ENCODE results near the gene NCAPD2. TPM values are rescaled to one million over a fixed set of nuclear protein-coding genes. Genes with fewer than 3 reads are reported as not detected.

NCAPD2 gene
- total and polyA plus RNA-seq, 12 donors = 6.6 to 33.9 (median 20.9) TPM

DNA sequence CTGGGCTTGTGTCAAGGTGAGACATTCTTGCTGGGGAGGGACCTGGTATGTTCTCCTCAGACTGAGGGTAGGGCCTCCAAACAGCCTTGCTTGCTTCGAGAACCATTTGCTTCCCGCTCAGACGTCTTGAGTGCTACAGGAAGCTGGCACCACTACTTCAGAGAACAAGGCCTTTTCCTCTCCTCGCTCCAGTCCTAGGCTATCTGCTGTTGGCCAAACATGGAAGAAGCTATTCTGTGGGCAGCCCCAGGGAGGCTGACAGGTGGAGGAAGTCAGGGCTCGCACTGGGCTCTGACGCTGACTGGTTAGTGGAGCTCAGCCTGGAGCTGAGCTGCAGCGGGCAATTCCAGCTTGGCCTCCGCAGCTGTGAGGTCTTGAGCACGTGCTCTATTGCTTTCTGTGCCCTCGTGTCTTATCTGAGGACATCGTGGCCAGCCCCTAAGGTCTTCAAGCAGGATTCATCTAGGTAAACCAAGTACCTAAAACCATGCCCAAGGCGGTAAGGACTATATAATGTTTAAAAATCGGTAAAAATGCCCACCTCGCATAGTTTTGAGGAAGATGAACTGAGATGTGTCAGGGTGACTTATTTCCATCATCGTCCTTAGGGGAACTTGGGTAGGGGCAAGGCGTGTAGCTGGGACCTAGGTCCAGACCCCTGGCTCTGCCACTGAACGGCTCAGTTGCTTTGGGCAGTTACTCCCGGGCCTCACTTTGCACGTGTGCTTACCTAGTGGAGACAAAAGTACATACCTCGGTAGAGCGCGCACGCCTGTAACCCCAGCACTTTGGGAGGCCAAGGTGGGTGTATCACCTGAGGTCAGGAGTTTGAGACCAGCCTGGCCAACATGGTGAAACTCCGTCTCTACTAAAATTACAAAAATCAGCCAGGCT, 44.8 kb downstream of the NCAPD2 start:
- H3K36me3 ChIP-seq (replicated peaks in 1 of 2) = peaks cover 0 to 36% of the 10 kb centered on the region in 2 donors
- H3K9me3 ChIP-seq (replicated peaks in 1 of 3) = no peaks in the 10 kb centered on the region
- intact Hi-C loops (cut with DNase I) = loop anchor here (10.0 kb wide), 2 partner anchors 114 to 204 kb away; no protein-coding TSS in a partner anchor
- peak overlapping the region in 3 of 5 donors; percentile 17 to 99 (median 97) for H3K27ac ChIP-seq
- no peak overlapping the region for H3K4me3 ChIP-seq
- TF ChIP-seq, protein P1, sequence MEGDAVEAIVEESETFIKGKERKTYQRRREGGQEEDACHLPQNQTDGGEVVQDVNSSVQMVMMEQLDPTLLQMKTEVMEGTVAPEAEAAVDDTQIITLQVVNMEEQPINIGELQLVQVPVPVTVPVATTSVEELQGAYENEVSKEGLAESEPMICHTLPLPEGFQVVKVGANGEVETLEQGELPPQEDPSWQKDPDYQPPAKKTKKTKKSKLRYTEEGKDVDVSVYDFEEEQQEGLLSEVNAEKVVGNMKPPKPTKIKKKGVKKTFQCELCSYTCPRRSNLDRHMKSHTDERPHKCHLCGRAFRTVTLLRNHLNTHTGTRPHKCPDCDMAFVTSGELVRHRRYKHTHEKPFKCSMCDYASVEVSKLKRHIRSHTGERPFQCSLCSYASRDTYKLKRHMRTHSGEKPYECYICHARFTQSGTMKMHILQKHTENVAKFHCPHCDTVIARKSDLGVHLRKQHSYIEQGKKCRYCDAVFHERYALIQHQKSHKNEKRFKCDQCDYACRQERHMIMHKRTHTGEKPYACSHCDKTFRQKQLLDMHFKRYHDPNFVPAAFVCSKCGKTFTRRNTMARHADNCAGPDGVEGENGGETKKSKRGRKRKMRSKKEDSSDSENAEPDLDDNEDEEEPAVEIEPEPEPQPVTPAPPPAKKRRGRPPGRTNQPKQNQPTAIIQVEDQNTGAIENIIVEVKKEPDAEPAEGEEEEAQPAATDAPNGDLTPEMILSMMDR (IDR thresholded peaks at IDR 0.05) = no peak
- TF ChIP-seq POLR2A (IDR thresholded peaks at IDR 0.05) = peak in 1 of 2 donors; percentile 5
- H3K4me1 ChIP-seq (replicated peaks in 1 of 2) = peaks cover 36 to 53% of the 10 kb centered on the region in 2 donors
- peak in 1 of 7 donors; percentile 58 for DNase-seq
- no peaks in the 10 kb centered on the region for H3K27me3 ChIP-seq
- 56 to 73% (median 69%) methylated on average over 13 to 24 of the region's 24 CpGs for WGBS, 4 donors

DNA sequence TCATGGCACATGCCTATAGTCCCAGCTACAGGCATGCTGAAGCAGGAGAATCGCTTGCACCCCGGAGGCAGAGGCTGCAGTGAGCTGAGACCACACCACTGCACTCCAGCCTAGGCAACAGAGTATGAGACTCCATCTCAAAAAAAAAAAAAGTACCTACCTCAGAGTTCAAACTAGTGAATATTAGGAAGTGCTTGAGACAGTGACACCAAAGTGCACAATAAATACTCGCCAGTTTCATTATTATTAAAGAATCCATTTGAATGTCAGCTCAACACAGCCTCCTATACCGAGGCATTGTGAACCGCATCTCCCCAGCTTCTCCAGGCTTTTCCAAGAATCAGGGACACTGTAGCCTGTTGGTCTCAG, 45.4 kb downstream of the NCAPD2 start:
- no peaks in the 10 kb centered on the region for H3K9me3 ChIP-seq (replicated peaks in 1 of 3)
- intact Hi-C loops (cut with DNase I) = loop anchor here (10.0 kb wide), 2 partner anchors 114 to 204 kb away; no protein-coding TSS in a partner anchor
- peaks cover 34 to 53% of the 10 kb centered on the region in 2 donors for H3K4me1 ChIP-seq (replicated peaks in 1 of 2)
- TF ChIP-seq, protein P1 (IDR thresholded peaks at IDR 0.05) = no peak
- no peak for TF ChIP-seq POLR2A (IDR thresholded peaks at IDR 0.05)
- peaks cover 0 to 37% of the 10 kb centered on the region in 2 donors for H3K36me3 ChIP-seq (replicated peaks in 1 of 2)
- H3K27ac ChIP-seq = peak overlapping the region in 2 of 5 donors; percentile 66 to 97
- 89 to 93% (median 90%) methylated on average over 5 of the region's 5 CpGs for WGBS, 4 donors
- no peak for DNase-seq
- no peaks in the 10 kb centered on the region for H3K27me3 ChIP-seq
- H3K4me3 ChIP-seq = no peak overlapping the region

DNA sequence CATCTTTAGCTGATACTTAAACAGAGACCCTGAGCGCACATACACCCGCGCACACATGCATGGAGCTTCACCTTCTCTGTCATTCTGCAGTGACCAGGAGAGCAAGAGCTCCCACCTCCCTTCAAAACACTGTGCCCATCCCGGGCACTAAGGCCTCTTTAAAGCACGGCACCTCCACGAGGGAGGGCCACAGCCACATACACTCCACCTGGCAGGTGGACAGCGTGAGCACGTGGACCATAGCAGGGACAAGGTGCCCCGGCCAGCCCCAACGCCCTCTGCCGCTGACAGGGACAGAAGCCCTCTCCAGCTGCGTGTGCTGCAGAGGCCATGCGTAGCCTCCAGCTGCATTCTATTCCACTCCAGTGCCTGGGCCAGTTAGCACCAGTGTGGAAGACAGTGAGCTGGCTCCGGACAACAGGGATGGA, 45.8 kb downstream of the NCAPD2 start:
- peaks cover 0 to 40% of the 10 kb centered on the region in 2 donors for H3K36me3 ChIP-seq (replicated peaks in 1 of 2)
- no peak overlapping the region for H3K4me3 ChIP-seq
- intact Hi-C loops (cut with DNase I) = loop anchor here (10.0 kb wide), 3 partner anchors 115 to 215 kb away; no protein-coding TSS in a partner anchor
- peak overlapping the region in 4 of 5 donors; percentile 64 to 86 (median 74) for H3K27ac ChIP-seq
- H3K4me1 ChIP-seq (replicated peaks in 1 of 2) = peaks cover 34 to 53% of the 10 kb centered on the region in 2 donors
- WGBS, 4 donors = 76 to 89% (median 77%) methylated on average over 5 to 14 of the region's 14 CpGs
- TF ChIP-seq, protein P1 (IDR thresholded peaks at IDR 0.05) = no peak
- no peak for TF ChIP-seq POLR2A (IDR thresholded peaks at IDR 0.05)
- H3K9me3 ChIP-seq (replicated peaks in 1 of 3) = no peaks in the 10 kb centered on the region
- H3K27me3 ChIP-seq = no peaks in the 10 kb centered on the region
- DNase-seq = no peak

DNA sequence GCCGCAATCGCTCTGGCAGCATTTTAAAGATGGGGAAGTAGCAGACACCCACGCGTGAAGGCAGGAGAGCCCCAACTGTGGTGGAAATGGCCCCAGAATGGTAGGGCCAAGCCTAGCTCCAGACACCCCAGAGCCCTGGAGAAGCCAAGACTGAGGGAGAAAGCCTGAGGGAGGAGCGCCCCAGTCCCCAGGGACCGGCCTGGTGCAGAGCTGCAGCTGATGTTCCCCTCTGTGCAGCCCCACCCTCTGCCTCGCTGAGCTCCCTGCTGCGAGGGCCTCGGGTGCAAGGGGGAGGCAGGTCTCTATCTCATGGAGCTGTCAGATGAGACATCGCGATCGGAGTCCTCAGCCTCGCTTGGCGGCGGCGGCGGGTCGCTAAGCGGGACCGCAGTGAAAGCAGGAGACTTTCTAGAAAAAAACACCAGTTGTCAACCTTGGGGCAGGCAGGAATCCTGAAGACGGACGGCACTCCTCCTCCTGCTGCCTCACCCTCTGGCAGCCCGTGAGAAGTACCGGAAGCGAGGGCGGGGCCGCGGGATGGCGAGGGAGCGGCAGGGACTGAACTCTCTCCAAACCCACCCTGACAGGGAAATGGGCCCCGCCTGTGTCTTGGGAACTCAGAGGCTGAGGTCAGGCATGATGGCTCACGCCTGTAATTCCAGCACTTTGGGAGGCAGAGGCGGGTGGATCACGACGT, 46.4 kb downstream of the NCAPD2 start:
- Histone ChIP-seq H3K36me3 (replicated peaks in 1 of 2) (peaks cover 0 to 42% of the 10 kb centered on the region in 2 donors), H3K4me1 (replicated peaks in 1 of 2) (peaks cover 33 to 53% of the 10 kb centered on the region in 2 donors), H3K4me3 (peak overlapping the region in 1 of 4 donors; percentile 4), H3K9me3 (replicated peaks in 1 of 3) (no peaks in the 10 kb centered on the region), H3K27ac (peak overlapping the region; percentile 25 to 86 (median 66)), H3K27me3 (no peaks in the 10 kb centered on the region)
- TF ChIP-seq, protein P1 (IDR thresholded peaks at IDR 0.05) = no peak
- peak in 1 of 2 donors; percentile 16 for TF ChIP-seq POLR2A (IDR thresholded peaks at IDR 0.05)
- peak; percentile 81 to 93 (median 90) for DNase-seq
- intact Hi-C loops (cut with DNase I) = loop anchor here in 1 of 2 donors (10.0 kb wide), 1 partner anchor 216 kb away; no protein-coding TSS in a partner anchor
- 14 to 20% (median 15%) methylated on average over 18 to 35 of the region's 35 CpGs for WGBS, 4 donors
